ENCODE measurements around the gene TTLL11.

Gene TTLL11

DNA sequence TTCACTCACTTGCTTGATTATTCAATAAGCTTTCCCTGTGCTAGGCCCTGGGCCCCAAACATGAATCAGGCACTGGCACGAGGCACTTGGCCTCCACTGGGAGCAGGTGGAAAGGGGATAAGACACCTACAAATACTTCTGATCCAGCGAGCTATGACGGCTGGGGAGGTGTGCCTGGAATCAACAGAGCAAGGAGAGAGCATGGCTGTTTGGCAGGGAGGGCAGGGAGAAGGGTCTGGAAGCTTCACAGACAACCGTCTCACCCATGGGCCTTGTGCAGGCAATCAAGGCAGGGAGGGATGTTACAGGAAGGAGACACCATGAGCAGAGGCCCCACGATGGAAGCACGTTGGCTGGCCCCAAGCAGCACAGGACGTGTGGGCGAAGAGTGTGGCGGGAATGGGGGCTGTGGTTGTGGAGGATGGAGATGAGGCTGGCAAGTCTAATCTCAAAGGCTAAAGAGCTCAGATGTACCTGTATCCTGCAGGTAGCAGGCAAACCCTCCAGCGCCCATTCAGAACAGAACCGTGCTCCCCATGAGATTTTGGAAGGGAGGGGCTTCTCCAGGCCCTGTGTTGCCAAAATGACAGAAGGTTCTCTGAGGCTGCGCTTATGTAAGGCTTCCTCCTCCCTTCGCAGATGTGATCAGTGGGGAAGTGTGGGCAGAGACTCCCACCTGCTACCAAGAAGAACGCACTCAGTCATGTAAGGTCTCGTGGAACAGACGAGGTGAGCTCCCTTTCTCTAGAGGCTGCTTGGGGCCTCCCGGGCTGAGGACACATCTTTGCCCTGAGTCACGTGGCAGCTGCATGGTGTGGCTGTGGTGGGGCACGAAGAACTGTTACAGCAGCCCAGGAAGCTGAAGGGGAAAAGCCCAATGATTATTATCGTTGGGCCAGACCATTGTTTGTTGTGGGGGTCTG lies 252.0 kb downstream of the TTLL11 start:
- TF ChIP-seq, protein P1, sequence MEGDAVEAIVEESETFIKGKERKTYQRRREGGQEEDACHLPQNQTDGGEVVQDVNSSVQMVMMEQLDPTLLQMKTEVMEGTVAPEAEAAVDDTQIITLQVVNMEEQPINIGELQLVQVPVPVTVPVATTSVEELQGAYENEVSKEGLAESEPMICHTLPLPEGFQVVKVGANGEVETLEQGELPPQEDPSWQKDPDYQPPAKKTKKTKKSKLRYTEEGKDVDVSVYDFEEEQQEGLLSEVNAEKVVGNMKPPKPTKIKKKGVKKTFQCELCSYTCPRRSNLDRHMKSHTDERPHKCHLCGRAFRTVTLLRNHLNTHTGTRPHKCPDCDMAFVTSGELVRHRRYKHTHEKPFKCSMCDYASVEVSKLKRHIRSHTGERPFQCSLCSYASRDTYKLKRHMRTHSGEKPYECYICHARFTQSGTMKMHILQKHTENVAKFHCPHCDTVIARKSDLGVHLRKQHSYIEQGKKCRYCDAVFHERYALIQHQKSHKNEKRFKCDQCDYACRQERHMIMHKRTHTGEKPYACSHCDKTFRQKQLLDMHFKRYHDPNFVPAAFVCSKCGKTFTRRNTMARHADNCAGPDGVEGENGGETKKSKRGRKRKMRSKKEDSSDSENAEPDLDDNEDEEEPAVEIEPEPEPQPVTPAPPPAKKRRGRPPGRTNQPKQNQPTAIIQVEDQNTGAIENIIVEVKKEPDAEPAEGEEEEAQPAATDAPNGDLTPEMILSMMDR (IDR thresholded peaks at IDR 0.05; ENCODE audit: low read depth, low read length, missing control alignments): no peak
- Histone ChIP-seq H3K27me3 (replicated peaks) (no peaks in the 10 kb centered on the region), H3K27ac (no peak overlapping the region), H3K36me3 (replicated peaks) (no peaks in the 10 kb centered on the region), H3K4me3 (ENCODE audit: low read depth, low read length) (no peak overlapping the region)
- in situ Hi-C loops (cut with HindIII; ENCODE audit: low pct_ligation_motif_present, low sequenced_read_pairs): no loop called here
- DNase-seq: no peak

DNA sequence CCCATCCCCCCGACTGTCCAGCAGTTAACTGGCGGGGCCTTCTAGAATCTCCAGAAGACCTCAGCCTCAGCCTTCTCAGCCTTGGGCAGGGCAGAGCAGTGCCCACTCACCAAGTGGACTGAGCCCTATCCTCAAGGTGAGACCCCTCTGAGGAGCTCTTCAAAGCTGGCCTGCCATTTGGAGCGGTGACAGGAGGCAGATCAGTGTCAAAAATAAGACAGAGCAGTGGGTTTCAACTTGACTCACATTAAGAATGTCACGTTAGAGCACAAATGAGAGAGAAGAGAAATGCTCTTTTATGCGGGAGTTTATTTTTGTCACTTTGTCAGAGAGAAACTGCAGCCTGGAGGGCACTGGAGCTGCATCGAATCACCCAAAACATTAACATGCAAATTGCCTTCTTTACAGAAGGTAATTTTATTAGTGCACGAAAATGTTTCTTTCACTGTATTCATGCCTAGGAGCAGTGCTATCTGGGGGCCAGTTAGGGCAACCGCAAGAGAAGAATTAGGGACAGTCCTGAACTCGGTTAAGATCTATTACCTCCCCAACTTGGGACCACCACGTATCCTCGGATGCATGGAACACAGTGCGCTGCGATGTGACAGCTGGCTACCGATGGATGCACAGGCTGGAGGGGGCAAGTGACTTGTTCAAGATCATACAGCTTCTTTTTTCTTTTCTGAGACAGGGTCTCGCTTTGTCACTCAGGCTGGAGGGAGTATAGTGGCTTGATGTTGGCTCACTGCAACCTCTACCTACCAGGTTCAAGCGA lies 253.2 kb downstream of the TTLL11 start:
- TF ChIP-seq, protein P1 (IDR thresholded peaks at IDR 0.05; ENCODE audit: low read depth, low read length, missing control alignments): no peak
- Histone ChIP-seq H3K36me3 (replicated peaks) (no peaks in the 10 kb centered on the region), H3K27me3 (replicated peaks) (no peaks in the 10 kb centered on the region), H3K4me3 (ENCODE audit: low read depth, low read length) (no peak overlapping the region), H3K27ac (no peak overlapping the region)
- in situ Hi-C loops (cut with HindIII; ENCODE audit: low pct_ligation_motif_present, low sequenced_read_pairs): no loop called here
- DNase-seq: no peak

DNA sequence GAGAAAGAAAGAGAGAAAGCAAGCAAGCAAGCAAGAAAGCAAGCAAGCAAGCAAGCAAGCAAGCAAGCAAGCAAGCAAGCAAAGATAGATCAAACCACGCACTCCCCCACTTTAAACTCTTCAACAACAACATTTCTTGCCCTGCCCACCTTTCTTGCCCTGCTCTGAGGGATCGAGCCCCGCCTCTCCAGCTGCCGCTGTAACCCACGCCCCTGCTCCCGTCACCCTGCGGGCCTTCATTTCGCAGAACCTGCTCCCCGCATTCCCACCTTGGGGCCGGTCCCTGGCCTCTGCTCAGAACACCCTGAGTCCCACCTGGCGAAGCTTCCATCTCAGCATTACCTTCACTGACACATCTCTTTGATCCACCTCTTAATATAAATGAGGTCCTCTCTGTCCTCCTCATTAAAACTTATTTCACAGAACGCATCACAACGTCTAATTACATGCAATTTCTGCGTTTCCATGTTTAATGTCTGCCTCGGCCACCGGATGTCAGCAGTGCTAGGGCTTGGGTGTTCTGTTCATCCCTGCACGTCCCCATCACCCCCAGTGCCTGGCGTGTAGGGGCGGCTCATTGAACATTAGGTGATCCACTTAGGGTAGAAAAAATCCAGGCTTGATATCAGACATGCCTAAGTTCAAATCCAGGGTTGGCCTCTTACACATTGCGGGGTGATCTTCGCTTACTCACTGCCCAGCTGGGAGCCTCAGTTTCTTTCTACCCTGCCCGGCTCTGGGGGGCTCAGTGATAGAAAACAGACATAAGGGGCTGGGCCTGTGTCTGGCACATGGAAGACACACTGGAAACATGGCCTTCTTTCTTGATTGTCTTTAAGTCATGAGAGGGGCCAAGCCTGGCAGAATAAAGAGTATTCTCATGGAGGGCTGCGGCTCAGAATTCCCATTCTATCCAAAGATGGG lies 254.1 kb downstream of the TTLL11 start:
- no peaks in the 10 kb centered on the region for H3K36me3 ChIP-seq (replicated peaks)
- no peaks in the 10 kb centered on the region for H3K27me3 ChIP-seq (replicated peaks)
- in situ Hi-C loops (cut with HindIII; ENCODE audit: low pct_ligation_motif_present, low sequenced_read_pairs): no loop called here
- no peak overlapping the region for H3K27ac ChIP-seq
- no peak overlapping the region for H3K4me3 ChIP-seq (ENCODE audit: low read depth, low read length)
- DNase-seq: no peak
- TF ChIP-seq, protein P1 (IDR thresholded peaks at IDR 0.05; ENCODE audit: low read depth, low read length, missing control alignments): peak; percentile 50

DNA sequence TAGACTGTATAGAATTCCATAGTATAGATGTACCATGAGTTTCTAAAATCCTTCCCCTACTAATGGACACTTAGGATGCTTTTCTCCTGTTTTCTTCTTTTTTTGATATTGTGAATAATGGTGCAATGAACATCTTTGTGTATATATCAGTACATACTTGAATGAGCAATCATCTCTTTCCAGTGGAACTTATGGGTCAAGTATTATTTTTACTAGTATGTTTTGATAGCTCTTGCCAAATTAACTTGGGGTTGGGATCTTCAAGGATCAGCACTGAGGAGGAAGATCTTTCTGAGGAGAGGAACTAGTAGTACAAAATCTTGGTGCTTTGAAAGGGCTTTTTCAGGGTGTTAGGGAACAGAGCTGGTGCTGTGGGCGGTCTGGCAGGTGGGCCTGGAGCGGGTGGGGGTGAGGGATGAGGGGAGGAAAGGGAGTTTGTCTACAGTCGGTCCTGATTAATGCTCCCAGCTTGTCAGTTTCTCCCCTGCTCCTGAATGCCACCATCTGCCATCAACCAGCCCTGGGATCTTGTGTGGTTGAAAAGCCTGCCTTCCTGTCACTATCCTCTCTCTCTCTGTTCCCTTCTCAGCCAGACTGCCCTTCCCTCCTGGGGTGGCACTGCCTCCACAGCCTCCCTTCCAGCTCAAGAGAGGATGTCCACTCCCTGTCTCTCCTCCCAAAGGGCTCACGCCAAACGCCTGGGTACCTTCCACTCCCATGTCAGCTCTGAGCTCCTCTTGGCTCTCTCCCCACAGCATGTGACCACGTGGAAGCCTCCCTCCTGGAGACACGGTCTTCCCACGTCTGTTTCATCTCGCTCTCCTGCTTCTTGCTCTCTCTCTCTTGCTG lies 255.8 kb downstream of the TTLL11 start:
- no peak overlapping the region for H3K27ac ChIP-seq
- no peaks in the 10 kb centered on the region for H3K27me3 ChIP-seq (replicated peaks)
- in situ Hi-C loops (cut with HindIII; ENCODE audit: low pct_ligation_motif_present, low sequenced_read_pairs): no loop called here
- no peak for DNase-seq
- TF ChIP-seq, protein P1 (IDR thresholded peaks at IDR 0.05; ENCODE audit: low read depth, low read length, missing control alignments): no peak
- H3K4me3 ChIP-seq (ENCODE audit: low read depth, low read length): no peak overlapping the region
- H3K36me3 ChIP-seq (replicated peaks): no peaks in the 10 kb centered on the region
